Stimulated activated CD4-positive, alpha-beta T cell treated with anti-CD3 and anti-CD28 coated beads, Interleukin-4, amount 100 ng/mL, for 24 hours (primary cell): Measurements from ENCODE around the gene TST.

Source experiments
- DNase-seq: peaks from one replicate; pipeline ENCODE4 v3.0.0-alpha.2; 2020

The TST gene

GRCh38 chr22:36979016-36979910 lies 40.0 kb downstream of the TST start:
- DNase-seq: no peak

- peak; percentile 93 for DNase-seq
Observed at GRCh38 chr22:36977947-36978660, 41.1 kb downstream of the TST start.

GRCh38 chr22:36977401-36977861 lies 41.8 kb downstream of the TST start:
- peak; percentile 81 for DNase-seq

GRCh38 chr22:36976606-36977005 lies 42.6 kb downstream of the TST start:
- no peak for DNase-seq

- DNase-seq: no peak
Observed at GRCh38 chr22:36971341-36972125, 47.7 kb downstream of the TST start.

- DNase-seq: no peak
Observed at GRCh38 chr22:36968249-36968964, 50.8 kb downstream of the TST start.

- no peak for DNase-seq
Observed at GRCh38 chr22:36966851-36967540, 52.3 kb downstream of the TST start.

- DNase-seq: no peak
Observed at GRCh38 chr22:36965696-36966095, 53.6 kb downstream of the TST start.

GRCh38 chr22:36964106-36964505 lies 55.1 kb downstream of the TST start:
- DNase-seq: no peak

- no peak for DNase-seq
Observed at GRCh38 chr22:36963302-36963701, 55.9 kb downstream of the TST start.

GRCh38 chr22:36961626-36962025 lies 57.6 kb downstream of the TST start:
- DNase-seq: no peak
